ENCODE data around the gene NEO1.

DNA sequence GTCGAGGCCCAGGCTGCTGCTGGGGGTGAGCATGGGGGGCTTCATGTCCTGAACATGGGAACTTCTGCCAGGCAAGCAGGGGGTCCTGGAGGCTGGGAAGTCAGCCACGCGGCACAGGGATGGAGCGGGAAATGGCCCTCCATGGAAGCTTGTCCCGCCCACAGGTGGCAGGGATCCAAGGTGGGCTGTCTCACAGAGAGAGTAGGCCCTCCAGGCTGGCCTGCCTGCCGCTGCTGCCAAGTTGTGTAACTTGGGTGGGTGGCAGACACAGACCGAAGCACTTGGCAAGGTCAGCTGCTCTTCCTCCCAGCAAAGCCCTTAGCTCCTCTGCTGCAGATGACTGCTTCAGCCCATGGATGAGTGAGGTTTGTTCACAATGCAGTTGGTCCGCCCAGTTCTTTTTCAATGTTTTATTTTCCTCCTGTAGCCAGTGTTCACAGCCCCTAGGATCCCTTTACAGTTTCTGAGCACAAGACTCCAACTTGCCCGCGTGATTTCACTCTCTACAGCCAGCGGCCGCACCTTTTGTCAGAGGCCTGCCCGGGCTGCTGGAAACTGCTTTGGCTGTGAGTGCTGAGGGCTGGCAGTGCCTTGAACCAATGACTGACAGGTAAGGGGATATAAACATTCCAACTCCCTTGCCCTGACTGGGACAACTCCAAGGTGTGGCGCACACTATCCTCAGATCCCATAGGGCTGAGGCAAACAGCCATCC lies 289.8 kb downstream of the NEO1 start:
- TF ChIP-seq EZH2 (IDR thresholded peaks at IDR 0.05; ENCODE audit: insufficient read depth, poor library complexity, severe bottlenecking) (no peak), EZH2phosphoT487 (IDR thresholded peaks at IDR 0.05; ENCODE audit: insufficient read depth, low read depth) (no peak)
